T47D (cell line): ENCODE results near the gene LIPH.
"Not testable (repeated sequence)": the region's sequence is repeated elsewhere in the genome, so short reads cannot be mapped to it uniquely, and the experiment has no call there.

ENCODE experiments used
- DNase-seq, 2 experiments: peaks; one replicate each; pipeline versions ENCODE4 v3.0.0 to v3.0.0-alpha.2; 2011 to 2012; ENCODE audit warnings: low read depth in 1 of 2, low spot score in 1 of 2
- JUND ChIP-seq: IDR thresholded peaks from 2 replicates; pipeline ENCODE4 v1.6.1; 2012; ENCODE audit warnings: low read depth
- in situ Hi-C: cut with HindIII; loops from 2 replicates; pipeline ENCODE4 v1.10.0; 2016; ENCODE audit warnings: low sequenced_read_pairs, low pct_unique_long_range_greater_than_20kb

Gene LIPH

DNA sequence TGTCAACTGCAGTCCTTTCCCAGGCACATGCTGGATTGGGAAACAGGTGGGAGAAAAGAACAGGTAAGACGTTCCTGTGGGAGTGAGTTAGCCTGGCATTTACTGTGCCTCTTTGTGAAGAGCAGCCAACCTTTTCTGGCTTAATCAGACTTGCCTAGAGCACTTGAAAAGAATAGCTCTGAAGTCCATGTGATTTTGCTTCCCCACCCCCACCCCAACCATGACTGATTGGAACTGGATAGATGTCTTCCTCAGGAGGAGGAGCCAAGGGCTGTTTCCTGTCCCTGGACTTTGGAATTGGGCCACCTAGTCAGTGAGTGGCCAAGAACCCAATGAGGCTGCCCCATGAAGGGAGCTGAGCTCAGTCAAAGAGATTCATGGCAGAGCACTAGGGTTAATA, 48.9 kb downstream of the LIPH start:
- DNase-seq, result peak in 1 of 2 experiments; percentile 49
- no peak for TF ChIP-seq JUND
- in situ Hi-C loops, result no loop called here

DNA sequence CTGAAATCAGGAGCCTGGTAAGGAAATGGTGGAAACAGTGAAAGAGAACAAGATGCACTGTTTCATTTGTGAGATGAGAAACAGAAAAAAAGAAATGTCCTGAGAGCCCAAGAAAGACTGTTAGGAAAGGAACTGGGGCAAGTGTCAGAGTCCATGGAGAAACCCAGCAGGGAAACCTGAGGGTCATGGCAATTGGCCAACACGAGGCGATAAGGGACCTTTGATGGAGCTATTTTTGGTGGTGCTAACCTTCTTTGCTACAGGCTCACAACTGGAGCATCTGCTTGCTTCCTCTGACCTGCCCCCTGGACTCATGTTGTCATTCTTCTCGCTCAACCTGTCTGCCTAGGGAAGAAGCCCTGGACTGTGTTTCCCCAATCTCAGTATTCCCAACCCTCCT, 49.4 kb downstream of the LIPH start:
- no peak for DNase-seq
- in situ Hi-C loops, result no loop called here
- TF ChIP-seq JUND, result no peak

DNA sequence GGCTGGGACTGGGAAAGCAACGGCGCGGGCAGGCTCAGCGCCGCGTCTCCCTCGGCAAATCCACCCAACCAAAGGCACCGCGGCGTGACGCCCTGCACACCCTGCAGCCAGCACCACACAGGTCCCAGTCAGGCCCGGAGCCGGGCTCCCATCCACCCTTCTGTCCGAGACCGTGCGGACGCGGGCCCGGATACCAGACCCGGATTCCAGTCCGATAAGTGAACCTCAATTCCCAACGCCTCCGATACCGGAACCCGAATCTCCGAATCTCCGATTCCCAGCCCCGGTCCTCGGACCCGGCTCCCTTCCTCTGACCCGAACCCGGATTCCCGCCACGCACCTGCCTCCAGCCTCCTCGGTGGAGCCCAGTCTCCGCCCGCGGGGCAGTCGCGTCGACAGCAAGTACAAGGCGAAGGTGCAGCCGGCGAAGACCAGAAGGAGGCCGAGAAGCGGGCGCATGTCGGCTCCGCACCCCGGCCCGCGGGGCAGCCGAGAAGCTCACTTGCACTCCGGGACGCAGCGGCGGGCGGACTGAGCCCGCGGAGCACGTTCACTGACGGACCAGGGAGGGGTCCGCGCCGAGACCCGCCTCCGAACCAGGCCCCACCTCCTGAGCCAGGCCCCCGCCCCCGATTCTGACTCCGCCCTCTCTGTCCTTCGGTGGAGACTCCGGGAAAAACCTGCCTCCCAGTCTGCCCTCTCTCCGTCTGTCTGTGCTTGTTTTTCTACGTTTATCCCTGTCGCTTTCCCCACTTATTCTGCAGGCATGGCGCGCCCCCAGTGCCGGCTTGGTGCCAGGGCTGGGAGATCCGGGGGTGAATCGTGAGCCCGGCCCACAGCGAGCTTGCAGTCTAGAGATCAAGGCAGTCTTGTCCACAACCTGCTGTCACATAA, 53.6 kb downstream of the LIPH start, which contains the start of gene TMEM41A:
TSS of gene TMEM41A (minus strand) at position 533 of the 894 bp plus-strand sequence. CDS start at position 459, 74 bp downstream.
- DNase-seq, result peak; percentile 98 to 99
- in situ Hi-C loops, result no loop called here
- no peak; the same call in 1 of the 2 replicates for TF ChIP-seq JUND

DNA sequence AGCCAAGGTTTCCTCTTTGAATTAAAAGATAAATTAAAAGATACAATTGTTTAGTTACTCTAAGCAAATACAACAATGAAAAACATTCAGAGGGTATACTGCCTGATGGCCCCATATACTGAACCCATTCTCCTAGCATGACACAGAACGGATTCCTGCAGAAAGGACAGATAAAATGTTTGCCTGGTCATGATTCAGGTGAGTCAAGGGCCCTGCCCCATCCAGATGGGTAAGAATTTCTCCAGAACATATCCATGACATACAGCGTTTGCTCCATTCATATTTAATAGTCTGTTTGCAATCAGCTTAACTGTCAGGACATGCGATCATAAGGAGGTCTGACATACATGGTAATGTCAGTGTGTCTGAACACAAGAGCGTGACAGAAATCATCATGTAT, 62.1 kb downstream of the LIPH start:
- in situ Hi-C loops, result no loop called here
- no peak for DNase-seq

GRCh38 chr3:185489462-185489861, 62.9 kb downstream of the LIPH start:
- DNase-seq, result no peak
- in situ Hi-C loops, result no loop called here
- no peak for TF ChIP-seq JUND

More for the DNA sequence above, 62.1 kb downstream of the LIPH start:
- no peak for TF ChIP-seq JUND

DNA sequence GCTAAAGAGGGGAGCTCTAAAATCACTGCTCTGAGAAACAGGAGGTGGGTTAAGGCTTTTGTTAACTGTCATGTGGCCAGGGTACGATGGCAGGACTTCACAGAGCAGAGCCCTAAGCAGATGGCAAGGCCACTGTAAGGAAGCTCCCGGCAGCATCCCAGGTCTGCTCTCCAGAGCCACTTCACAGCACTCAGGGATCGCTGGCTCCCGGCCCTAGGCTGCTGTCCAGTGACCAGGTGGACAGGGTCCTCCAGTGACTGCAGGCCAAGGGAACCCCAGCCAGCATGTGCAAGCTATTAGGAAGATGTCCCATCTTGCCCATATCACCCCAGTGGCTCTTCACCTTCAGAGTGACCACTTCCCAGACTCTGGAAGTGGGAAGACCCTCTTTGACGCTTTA, 63.9 kb downstream of the LIPH start:
- in situ Hi-C loops, result no loop called here
- no peak for TF ChIP-seq JUND
- no peak for DNase-seq

GRCh38 chr3:185486394-185486793, 66.0 kb downstream of the LIPH start:
- in situ Hi-C loops, result no loop called here
- no peak for DNase-seq
- no peak for TF ChIP-seq JUND

- no peak for DNase-seq
- TF ChIP-seq JUND, result no peak
- in situ Hi-C loops, result no loop called here
These were observed 68.1 kb downstream of the LIPH start for GRCh38 chr3:185484296-185484695.

- in situ Hi-C loops, result no loop called here
- no peak for TF ChIP-seq JUND
- DNase-seq, result no peak
These were observed 72.9 kb downstream of the LIPH start for GRCh38 chr3:185479373-185479945.

- no peak for TF ChIP-seq JUND
- DNase-seq, result no peak
- in situ Hi-C loops, result no loop called here
These were observed 75.1 kb downstream of the LIPH start for GRCh38 chr3:185477316-185477715.

GRCh38 chr3:185474922-185475321, 77.5 kb downstream of the LIPH start:
- in situ Hi-C loops, DNase-seq: not testable (repeated sequence)

GRCh38 chr3:185473290-185473815, 79.0 kb downstream of the LIPH start:
- TF ChIP-seq JUND, result no peak
- in situ Hi-C loops, result no loop called here
- no peak for DNase-seq

DNA sequence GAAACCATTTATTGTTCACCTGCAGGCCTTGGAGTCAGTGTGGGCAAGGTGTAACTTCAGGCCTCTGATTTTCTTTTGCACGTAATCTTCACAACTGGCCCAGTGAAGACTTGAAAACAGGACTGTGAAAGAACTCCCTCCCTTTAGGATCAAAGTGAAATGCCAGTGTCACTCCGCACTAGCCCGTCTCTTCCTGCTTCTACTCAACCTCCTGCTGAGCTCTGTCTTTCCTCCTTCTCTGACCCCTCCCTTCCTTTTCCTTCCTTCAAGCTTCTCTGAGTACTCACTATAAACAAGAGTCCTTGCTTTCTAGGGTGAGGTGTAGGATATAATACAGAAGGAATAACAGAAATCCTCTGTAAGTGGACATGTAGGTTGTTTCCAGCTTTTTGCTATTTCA, 82.1 kb downstream of the LIPH start:
- in situ Hi-C loops, result no loop called here
- no peak for TF ChIP-seq JUND
- no peak for DNase-seq
